Tibial artery (tissue), 4 donors: ENCODE results near the gene C2orf92.

Experiments used
- DNase-seq, 2 donors: peaks; one replicate each; pipeline ENCODE4 v3.0.0-alpha.2; 2019
- H3K27ac ChIP-seq, 2 donors: fragments of 200-600 bp; sonication (generic) in 1 of 2; 1 replicate in 1 of 2; 2 replicates in 1 of 2; pipeline ENCODE4 v1.5.1; 2018 to 2019; ENCODE audit warnings: mild to moderate bottlenecking in 1 of 2
- H3K27me3 ChIP-seq, 2 donors: fragments of 200-600 bp; sonication (generic) in 1 of 2; one replicate each; pipeline versions ENCODE4 v1.5.1 to v1.6.0; 2016 to 2019
- H3K36me3 ChIP-seq, 3 donors: fragments of 200-600 bp; sonication (generic) in 2 of 3; one replicate each; pipeline ENCODE4 v1.5.1; 2016 to 2019; ENCODE audit warnings: mild to moderate bottlenecking in 2 of 3
- H3K4me1 ChIP-seq, 4 donors: fragments of 200-600 bp; sonication (generic) in 2 of 4; 1 replicate in 3 of 4; 2 replicates in 1 of 4; pipeline ENCODE4 v1.5.1; 2016 to 2019
- H3K4me3 ChIP-seq, 2 donors: fragments of 200-600 bp; sonication (generic) in 1 of 2; 1 replicate in 1 of 2; 2 replicates in 1 of 2; pipeline ENCODE4 v1.5.1; 2018 to 2019; ENCODE audit warnings: mild to moderate bottlenecking in 2 of 2
- H3K9me3 ChIP-seq, 3 donors: fragments of 200-600 bp; sonication (generic) in 1 of 3; one replicate each; pipeline ENCODE4 v1.5.1; 2016 to 2019
- CTCF ChIP-seq, 2 experiments: fragments of 200-600 bp in 1 of 2; fragments of 450-650 bp in 1 of 2; IDR thresholded peaks; one replicate each; pipeline ENCODE4 v1.5.1; 2017 to 2019; ENCODE audit warnings: antibody characterized with exemption in 2 of 2, mild to moderate bottlenecking in 1 of 2, moderate library complexity in 1 of 2
- intact Hi-C: fragments of 100-400 bp; cut with DNase I; formaldehyde crosslinking; loops from one replicate; pipeline ENCODE4 v1.15.0; 2023; ENCODE audit warnings: low total_unique reads

C2orf92 gene

DNA sequence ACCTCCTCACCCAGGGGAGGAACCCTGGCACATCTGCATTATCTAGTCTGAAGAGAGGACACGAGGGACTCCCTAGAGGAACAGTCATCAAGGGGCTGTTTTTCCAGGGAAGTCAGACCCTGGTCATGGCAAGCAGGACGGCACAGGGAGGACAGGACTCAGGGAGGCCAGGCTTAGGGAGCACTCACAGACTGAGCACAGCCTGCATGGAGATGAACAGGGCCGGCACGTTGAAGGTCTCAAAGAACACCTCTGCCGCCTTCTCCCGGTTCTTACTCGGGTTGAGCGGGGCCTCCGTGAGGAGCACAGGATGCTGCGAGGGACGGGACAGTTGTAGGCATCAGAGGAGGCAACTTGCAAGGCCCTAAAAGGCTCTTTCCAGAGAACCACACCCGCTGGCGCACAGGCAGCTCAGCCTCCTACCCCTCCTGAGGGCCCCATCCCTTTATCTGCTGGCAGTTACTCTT lies 10.8 kb upstream of the C2orf92 start:
- no peak overlapping the region for H3K4me3 ChIP-seq
- TF ChIP-seq CTCF (IDR thresholded peaks at IDR 0.05), result no peak
- no peak overlapping the region for H3K27ac ChIP-seq
- peaks cover 0 to 6% (median 0%) of the 10 kb centered on the region in 3 donors for H3K9me3 ChIP-seq
- intact Hi-C loops, result no loop called here
- peaks cover 0 to 28% (median 24%) of the 10 kb centered on the region in 4 donors for H3K4me1 ChIP-seq
- no peaks in the 10 kb centered on the region for H3K27me3 ChIP-seq
- peaks cover 37 to 66% (median 55%) of the 10 kb centered on the region in 3 donors for H3K36me3 ChIP-seq
- no peak for DNase-seq

DNA sequence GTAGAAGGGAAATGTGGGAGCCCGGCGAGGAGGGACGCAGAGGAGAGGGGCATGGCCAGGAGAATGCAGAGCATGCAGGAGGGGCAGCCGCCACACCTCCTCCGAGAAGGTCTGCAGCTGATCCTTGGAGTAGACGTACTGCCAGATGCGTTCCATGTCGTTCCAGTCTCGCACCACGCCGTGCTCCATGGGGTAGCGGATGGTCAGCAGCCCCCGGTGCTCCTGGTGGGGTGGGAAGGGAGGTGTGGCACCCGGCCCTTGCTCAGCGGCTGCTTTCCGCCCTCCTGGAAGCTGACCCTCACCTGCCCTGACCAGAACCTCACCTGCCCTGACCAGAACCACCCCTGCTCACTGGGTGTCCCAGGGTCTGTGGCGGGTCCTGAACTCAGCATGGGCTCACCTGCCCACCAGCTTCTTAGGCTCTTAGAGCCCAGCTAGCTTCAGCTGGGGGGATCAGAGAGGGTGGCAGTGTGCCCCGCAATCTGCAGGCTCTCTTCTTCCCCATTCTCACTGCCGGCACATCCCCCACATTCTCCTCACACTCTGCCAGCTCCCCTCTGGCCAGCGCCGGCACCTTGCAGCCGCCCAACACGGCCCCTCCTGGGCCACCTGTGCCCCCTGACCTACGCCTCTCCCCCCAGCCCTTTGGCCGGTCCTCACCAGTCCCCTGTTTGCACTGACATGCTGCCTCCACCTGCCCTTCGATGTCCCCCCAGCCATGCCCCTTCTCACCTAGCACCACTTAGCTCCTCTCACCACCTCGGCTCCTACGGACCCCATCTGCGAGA lies 10.1 kb upstream of the C2orf92 start:
- no peak for DNase-seq
- intact Hi-C loops, result no loop called here
- TF ChIP-seq CTCF (IDR thresholded peaks at IDR 0.05), result no peak
- H3K36me3 ChIP-seq, result peaks cover 30 to 59% (median 48%) of the 10 kb centered on the region in 3 donors
- H3K4me3 ChIP-seq, result no peak overlapping the region
- H3K27me3 ChIP-seq, result no peaks in the 10 kb centered on the region
- H3K9me3 ChIP-seq, result peaks cover 0 to 3% (median 0%) of the 10 kb centered on the region in 3 donors
- H3K27ac ChIP-seq, result no peak overlapping the region
- H3K4me1 ChIP-seq, result peaks cover 0 to 28% (median 24%) of the 10 kb centered on the region in 4 donors

DNA sequence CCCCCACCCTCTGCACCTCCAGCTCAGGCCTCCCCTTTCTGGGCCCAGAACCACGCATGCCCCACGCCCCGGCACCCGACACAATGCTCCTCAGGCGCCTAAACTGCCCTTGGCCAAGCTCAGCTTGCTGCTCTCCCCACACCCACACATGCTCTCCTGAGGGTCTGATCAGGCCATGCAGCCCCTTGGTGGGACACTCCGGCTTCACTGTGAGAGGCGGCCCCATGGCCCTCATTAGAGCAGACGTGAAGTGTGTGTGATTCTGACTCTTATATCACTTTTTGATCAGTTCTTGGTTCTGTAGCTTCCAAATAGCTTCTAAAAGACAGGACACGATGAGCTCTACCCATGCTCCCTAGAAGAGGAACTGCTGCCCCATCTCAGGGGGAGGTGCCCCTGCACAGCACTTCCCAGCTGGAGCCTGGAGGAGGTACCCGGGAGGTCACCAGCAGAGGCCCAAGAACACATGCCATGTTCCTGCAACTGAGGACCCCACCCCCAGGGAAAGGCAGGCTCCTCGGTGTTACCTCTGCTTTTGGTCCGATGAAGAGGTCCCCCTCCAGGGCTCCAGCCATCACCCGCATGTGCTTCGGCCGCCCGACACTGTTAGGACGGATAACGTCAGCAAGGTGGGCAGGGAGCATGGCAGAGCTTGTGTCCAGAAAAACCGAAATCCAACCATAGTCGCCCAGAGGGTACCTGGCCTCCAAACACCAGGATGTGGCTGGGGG lies 9.3 kb upstream of the C2orf92 start:
- H3K4me1 ChIP-seq, result peaks cover 0 to 33% (median 25%) of the 10 kb centered on the region in 4 donors
- no peak for TF ChIP-seq CTCF (IDR thresholded peaks at IDR 0.05)
- no peaks in the 10 kb centered on the region for H3K9me3 ChIP-seq
- intact Hi-C loops, result no loop called here
- no peak for DNase-seq
- no peak overlapping the region for H3K4me3 ChIP-seq
- H3K27me3 ChIP-seq, result no peaks in the 10 kb centered on the region
- no peak overlapping the region for H3K27ac ChIP-seq
- peaks cover 30 to 52% (median 40%) of the 10 kb centered on the region in 3 donors for H3K36me3 ChIP-seq

- intact Hi-C loops, result no loop called here
- H3K27ac ChIP-seq, result peak overlapping the region in 1 of 2 donors; percentile 11
- TF ChIP-seq CTCF (IDR thresholded peaks at IDR 0.05), result no peak
Observed at GRCh38 chr2:97660775-97661389, 8.6 kb upstream of the C2orf92 start.

GRCh38 chr2:97661927-97662326 lies 7.6 kb upstream of the C2orf92 start:
- intact Hi-C loops, result loop anchor here (2.0 kb wide), 1 partner anchor 15 kb away; the partner anchor contains the start of gene COX5B
- H3K9me3 ChIP-seq, result no peaks in the 10 kb centered on the region
- no peak for TF ChIP-seq CTCF (IDR thresholded peaks at IDR 0.05)
- peak overlapping the region; percentile 89 to 93 for H3K27ac ChIP-seq
- H3K4me1 ChIP-seq, result peaks cover 0 to 33% (median 27%) of the 10 kb centered on the region in 4 donors
- peak overlapping the region; percentile 68 to 77 for H3K4me3 ChIP-seq
- H3K27me3 ChIP-seq, result no peaks in the 10 kb centered on the region
- DNase-seq, result no peak
- H3K36me3 ChIP-seq, result peaks cover 20 to 34% (median 25%) of the 10 kb centered on the region in 3 donors

More at GRCh38 chr2:97660775-97661389, 8.6 kb upstream of the C2orf92 start:
- Histone ChIP-seq H3K4me3 (no peak overlapping the region), H3K27me3 (no peaks in the 10 kb centered on the region), H3K9me3 (no peaks in the 10 kb centered on the region), H3K4me1 (peaks cover 0 to 33% (median 27%) of the 10 kb centered on the region in 4 donors), H3K36me3 (peaks cover 30 to 45% (median 35%) of the 10 kb centered on the region in 3 donors)
- no peak for DNase-seq
